ENCODE data around the gene THRAP3.

DNA sequence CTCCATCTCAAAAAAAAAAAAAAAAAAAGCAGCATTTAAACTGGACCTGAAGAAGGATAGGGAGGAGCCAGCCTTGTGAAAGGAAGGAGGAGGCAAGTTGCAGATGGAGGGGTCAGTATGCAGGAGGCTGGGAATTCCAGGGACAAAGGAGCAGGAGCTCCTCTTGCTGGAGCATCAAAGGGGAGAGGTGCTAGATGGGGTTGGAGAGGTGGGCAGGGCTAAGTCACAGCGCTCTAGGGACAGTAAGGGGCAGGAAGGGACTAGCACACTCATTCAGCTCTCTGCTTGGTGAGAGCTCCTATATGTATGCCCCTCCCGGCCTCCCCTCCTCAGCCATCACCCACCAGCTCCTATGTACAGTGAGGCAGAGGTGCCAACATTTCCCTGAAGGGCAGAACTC, 41.5 kb upstream of the THRAP3 start:
- TF ChIP-seq, protein P1, sequence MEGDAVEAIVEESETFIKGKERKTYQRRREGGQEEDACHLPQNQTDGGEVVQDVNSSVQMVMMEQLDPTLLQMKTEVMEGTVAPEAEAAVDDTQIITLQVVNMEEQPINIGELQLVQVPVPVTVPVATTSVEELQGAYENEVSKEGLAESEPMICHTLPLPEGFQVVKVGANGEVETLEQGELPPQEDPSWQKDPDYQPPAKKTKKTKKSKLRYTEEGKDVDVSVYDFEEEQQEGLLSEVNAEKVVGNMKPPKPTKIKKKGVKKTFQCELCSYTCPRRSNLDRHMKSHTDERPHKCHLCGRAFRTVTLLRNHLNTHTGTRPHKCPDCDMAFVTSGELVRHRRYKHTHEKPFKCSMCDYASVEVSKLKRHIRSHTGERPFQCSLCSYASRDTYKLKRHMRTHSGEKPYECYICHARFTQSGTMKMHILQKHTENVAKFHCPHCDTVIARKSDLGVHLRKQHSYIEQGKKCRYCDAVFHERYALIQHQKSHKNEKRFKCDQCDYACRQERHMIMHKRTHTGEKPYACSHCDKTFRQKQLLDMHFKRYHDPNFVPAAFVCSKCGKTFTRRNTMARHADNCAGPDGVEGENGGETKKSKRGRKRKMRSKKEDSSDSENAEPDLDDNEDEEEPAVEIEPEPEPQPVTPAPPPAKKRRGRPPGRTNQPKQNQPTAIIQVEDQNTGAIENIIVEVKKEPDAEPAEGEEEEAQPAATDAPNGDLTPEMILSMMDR (IDR thresholded peaks at IDR 0.05), result no peak
- TF ChIP-seq ZFX (IDR thresholded peaks at IDR 0.05; ENCODE audit: borderline replicate concordance), result no peak

Data from 22Rv1 (cell line).